Naive thymus-derived CD8-positive, alpha-beta T cell (primary cell): ENCODE data around the gene MMP24. TPM values are rescaled to one million over a fixed set of nuclear protein-coding genes. Genes with fewer than 3 reads are reported as not detected.

Experiments
- ATAC-seq, 2 donors: fragments of 150-1000 bp; cut with Tn5 transposase in 1 of 2; sonication (Bioruptor Pico), chemical (Tn5 transposase) in 1 of 2; 1 replicate in 1 of 2; 2 replicates in 1 of 2; pipeline ENCODE4 v1.10.0; 2021; ENCODE audit warnings: mild to moderate bottlenecking in 2 of 2, moderate library complexity in 2 of 2
- POLR2A ChIA-PET: fragments of 350-600 bp; sonication (Branson Sonifier 250); formaldehyde crosslinking; loops from one replicate; lab custom pipeline; 2021; ENCODE audit warnings: antibody characterized with exemption; lab: Charles Lee
- DNase-seq, 10 donors: peaks; one replicate each; pipeline versions ENCODE4 v3.0.0 to v3.0.0-alpha.2; 2020 to 2022
- H3K27ac Mint-ChIP-seq, 10 donors: one replicate each; pipeline ENCODE4 v1.8.0; 2020 to 2022; ENCODE audit warnings: mild to moderate bottlenecking in 10 of 10, mixed read lengths in 10 of 10, moderate library complexity in 4 of 10, inconsistent platforms in 1 of 10
- H3K27me3 Mint-ChIP-seq, 5 donors: one replicate each; pipeline ENCODE4 v1.8.0; 2021 to 2022; ENCODE audit warnings: mixed read lengths in 5 of 5
- H3K36me3 Mint-ChIP-seq, 3 donors: one replicate each; pipeline ENCODE4 v1.8.0; 2020 to 2022; ENCODE audit warnings: mixed read lengths in 3 of 3, mild to moderate bottlenecking in 2 of 3, inconsistent platforms in 1 of 3
- H3K4me1 Mint-ChIP-seq, 4 donors: one replicate each; pipeline ENCODE4 v1.8.0; 2021 to 2022; ENCODE audit warnings: mixed read lengths in 4 of 4
- H3K4me3 Mint-ChIP-seq, 10 donors: one replicate each; pipeline ENCODE4 v1.8.0; 2020 to 2022; ENCODE audit warnings: mild to moderate bottlenecking in 10 of 10, mixed read lengths in 10 of 10, moderate library complexity in 6 of 10, inconsistent platforms in 1 of 10
- H3K9me3 Mint-ChIP-seq, 9 donors: one replicate each; pipeline ENCODE4 v1.8.0; 2020 to 2022; ENCODE audit warnings: mixed read lengths in 9 of 9, mild to moderate bottlenecking in 3 of 9, inconsistent platforms in 1 of 9, moderate library complexity in 1 of 9
- polyA plus RNA-seq, 3 donors: library from polyadenylated mRNA; unstranded; fragments of 300-500 nt; fragmentation: Illumina TruSeq; gene quantifications; one replicate each; pipeline ENCODE4 v1.2.3, GENCODE V29; 2021
- total RNA-seq, 8 experiments: library from RNA in 2 of 8; stranded (reverse) in 2 of 8; gene quantifications; one replicate each; pipeline ENCODE4 v1.2.3 and lab custom pipeline; 2021 to 2026

MMP24 gene
- total and polyA plus RNA-seq, 5 experiments from 2014 or later = 0.07 to 0.13 (median 0.08) TPM; not detected in 2

DNA sequence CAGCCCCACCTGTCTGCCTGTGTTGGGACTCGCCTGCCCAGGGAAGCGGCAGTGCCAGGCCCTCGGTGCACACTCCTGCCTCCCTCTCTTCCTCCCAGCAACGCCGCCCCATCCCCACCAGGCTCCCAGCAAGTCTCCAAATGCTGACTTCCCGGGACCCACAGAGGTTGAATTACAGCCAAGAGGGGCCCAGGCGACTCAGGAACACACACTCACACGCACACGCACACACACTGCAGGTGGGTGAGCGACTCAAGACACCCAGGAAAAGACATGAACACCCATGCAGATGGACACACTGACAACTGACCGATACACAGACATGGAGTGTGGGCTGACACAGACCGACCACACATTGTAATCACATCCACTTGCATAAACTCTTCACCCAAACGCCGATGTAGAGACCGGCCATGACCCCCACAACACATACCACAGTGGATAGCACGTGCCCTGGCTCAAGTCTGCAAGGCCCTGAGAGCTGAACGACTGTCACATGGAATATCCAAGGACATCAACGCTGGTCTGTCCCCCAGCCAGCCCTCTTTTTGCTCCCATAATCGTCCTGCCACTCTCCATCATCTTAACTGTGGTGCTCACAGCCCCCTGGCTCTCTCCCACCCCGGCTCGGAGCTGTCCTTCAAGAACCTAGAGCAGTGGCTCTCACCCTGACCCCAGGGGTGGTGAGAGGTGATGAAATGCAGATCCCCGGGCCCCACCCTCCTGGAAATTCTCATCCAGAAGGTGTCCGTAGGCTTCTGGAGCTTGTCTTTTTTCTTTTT, 66.2 kb downstream of the MMP24 start:
- Mint-ChIP-seq H3K36me3 (no peaks in the 10 kb centered on the region), H3K27ac (peak overlapping the region in 1 of 10 donors; percentile 62), H3K4me1 (no peaks in the 10 kb centered on the region), H3K9me3 (no peaks in the 10 kb centered on the region), H3K27me3 (no peaks in the 10 kb centered on the region), H3K4me3 (no peak overlapping the region)
- ATAC-seq (no peak), DNase-seq (no peak)
- POLR2A ChIA-PET = interaction anchor here (0.6 kb wide), 1 partner anchor 15 kb away, joined by 3 read pairs; the partner anchor contains the start of gene MMP24OS

DNA sequence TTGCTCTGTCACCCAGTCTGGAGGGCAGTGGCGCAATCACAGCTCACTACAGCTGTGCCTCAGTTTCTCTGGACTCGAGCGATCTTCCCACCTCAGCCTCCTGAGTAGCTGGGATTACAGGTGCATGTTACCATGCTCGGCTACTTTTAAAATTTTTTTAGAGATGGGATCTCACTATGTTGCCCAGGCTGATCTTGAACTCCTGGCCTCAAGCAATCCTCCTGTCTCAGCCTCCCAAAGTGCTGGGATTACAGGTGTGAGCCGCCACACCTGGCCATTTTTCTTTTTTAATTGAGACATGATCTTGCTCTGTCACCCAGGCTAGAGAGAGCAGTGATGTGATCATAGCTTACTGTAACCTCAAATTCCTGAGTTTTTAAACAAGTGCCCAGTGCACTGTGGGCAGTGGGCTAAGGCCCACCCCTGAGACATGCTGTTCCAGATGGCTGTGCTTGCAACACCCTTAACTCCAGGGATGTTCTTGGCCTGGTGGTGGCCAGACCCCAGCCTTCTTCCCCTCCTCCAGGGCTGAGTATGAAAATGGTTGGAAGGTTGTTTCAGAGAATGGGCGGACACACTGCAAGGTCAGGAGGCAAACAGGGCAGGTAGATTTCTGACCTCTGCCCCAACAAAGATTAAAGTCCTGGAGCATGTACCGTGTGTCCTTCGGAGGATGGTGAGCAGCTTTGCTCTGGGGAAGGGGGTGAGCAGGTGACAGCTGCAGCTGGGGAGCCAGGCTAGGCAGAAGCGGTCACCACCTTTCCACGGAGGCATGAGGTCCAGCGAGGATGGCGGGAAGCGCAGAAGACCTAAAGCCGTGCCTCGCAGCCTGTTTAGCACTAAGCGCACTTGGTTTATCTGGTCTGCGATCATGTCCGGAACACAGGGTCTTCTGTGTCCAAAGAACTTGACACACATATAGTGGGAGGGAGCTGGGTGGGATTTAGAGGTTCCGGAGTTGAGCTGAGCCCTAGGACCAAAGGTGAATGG, 67.1 kb downstream of the MMP24 start:
- H3K4me1 Mint-ChIP-seq = peaks cover 0 to under 1% (median 0%) of the 10 kb centered on the region in 4 donors
- no peak for DNase-seq
- POLR2A ChIA-PET = interaction anchor here (0.9 kb wide), 1 partner anchor 15 kb away, joined by 3 read pairs; the partner anchor contains the start of gene MMP24OS

DNA sequence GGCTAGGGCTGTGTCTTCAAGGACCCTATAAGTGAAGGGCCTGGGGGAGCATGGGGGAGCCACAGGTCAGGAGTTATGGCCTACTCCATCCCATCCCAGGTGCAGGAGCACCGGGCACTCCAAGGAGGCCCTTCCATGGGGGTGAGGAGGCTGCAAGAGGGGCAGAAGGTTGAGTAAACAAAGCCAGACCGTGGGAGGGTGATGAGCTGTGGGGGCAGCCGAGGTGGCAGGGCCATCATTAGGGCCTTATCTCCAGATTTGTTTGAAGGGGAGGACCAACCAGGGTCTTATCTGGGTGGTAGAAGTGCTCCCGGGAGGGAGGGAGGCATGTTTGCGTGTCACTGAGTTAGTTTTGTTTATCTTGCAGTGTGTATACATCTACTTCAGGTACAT, 67.8 kb downstream of the MMP24 start:
- POLR2A ChIA-PET = interaction anchor here (0.9 kb wide), 1 partner anchor 16 kb away, joined by 3 read pairs; the partner anchor contains the start of gene MMP24OS
- H3K9me3 Mint-ChIP-seq = no peaks in the 10 kb centered on the region
- ATAC-seq (no peak), DNase-seq (no peak)
- no peaks in the 10 kb centered on the region for H3K27me3 Mint-ChIP-seq
- no peak overlapping the region for H3K27ac Mint-ChIP-seq
- H3K4me1 Mint-ChIP-seq = peaks cover 0 to 2% (median 0%) of the 10 kb centered on the region in 4 donors
- no peaks in the 10 kb centered on the region for H3K36me3 Mint-ChIP-seq
- H3K4me3 Mint-ChIP-seq = no peak overlapping the region

More for the DNA sequence above, 67.1 kb downstream of the MMP24 start:
- Mint-ChIP-seq H3K27me3 (no peaks in the 10 kb centered on the region), H3K27ac (no peak overlapping the region), H3K36me3 (no peaks in the 10 kb centered on the region), H3K4me3 (no peak overlapping the region), H3K9me3 (no peaks in the 10 kb centered on the region)
- no peak for ATAC-seq

DNA sequence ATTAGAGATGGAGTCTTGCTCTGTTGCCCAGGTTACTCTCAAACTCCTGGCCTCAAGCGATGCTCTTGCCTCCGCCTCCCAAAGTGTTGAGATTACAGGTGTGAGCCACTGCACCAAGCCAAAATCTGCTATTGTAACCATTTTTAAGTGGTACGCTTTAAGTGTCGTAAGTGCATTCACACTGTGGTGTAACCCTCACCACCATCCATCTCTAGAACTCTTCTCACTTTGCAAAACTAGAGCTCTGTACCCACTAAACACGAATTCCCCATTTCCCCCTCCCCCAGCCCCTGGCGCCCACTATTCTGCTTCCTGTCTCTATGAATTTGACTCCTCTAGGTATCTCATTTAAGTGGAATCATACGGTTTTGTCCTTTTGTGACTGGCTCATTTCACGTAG, 68.6 kb downstream of the MMP24 start:
- no peak for DNase-seq
- Mint-ChIP-seq H3K4me3 (no peak overlapping the region), H3K27ac (peak overlapping the region in 1 of 10 donors; percentile 24), H3K27me3 (no peaks in the 10 kb centered on the region), H3K4me1 (peaks cover 0 to 2% (median 0%) of the 10 kb centered on the region in 4 donors), H3K9me3 (no peaks in the 10 kb centered on the region), H3K36me3 (no peaks in the 10 kb centered on the region)
- no peak for ATAC-seq
- POLR2A ChIA-PET = no interaction called here

DNA sequence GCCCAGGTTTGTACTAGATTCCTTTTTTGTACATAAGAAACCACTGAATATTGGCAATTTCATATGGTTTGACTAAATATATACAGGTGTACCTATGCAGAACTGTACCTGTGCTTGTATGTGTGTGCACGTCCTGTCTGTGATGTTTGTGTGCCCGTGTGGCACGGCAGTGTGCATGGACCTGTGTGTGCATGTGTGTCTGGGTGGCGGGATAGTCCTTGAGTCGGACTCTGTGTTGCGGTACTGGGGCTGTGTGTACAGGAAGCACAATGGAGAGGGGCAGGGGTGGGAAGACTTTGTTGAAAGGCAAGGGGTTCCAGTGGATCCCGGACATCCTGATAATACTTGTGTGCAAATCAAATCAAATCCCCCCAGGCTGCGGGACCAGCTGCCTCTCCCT, 69.2 kb downstream of the MMP24 start:
- POLR2A ChIA-PET = no interaction called here

DNA sequence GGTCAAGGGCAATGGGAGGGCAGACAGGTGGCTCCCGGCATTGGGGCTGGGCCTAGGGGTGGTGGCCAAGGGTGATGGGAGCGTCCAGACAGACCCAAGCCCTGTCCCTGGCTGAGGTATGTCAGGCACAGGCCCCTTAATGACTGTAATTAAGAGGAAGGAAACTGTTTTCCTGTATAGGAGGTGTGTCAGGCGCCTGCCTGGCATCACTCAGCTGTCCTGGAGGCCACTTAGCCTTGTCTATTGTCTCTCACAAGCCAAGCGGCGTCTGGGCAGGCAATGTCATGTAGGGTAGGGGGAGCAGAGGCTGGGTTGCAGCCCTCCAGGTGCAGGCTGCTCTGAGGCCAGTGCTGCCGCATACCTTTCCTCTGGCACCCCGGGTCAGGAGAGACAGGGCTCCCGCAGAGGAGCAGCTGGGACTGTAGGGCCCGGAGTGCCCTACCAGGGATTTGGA, 69.6 kb downstream of the MMP24 start:
- POLR2A ChIA-PET = no interaction called here
- DNase-seq (no peak), ATAC-seq (no peak)
- no peaks in the 10 kb centered on the region for H3K9me3 Mint-ChIP-seq
- H3K36me3 Mint-ChIP-seq = no peaks in the 10 kb centered on the region
- no peak overlapping the region for H3K4me3 Mint-ChIP-seq
- peak overlapping the region in 1 of 10 donors; percentile 72 for H3K27ac Mint-ChIP-seq
- H3K27me3 Mint-ChIP-seq = no peaks in the 10 kb centered on the region
- peaks cover 0 to 2% (median 0%) of the 10 kb centered on the region in 4 donors for H3K4me1 Mint-ChIP-seq

More for the DNA sequence above, 69.2 kb downstream of the MMP24 start:
- Mint-ChIP-seq H3K27me3 (no peaks in the 10 kb centered on the region), H3K4me3 (no peak overlapping the region), H3K27ac (no peak overlapping the region), H3K36me3 (no peaks in the 10 kb centered on the region), H3K9me3 (no peaks in the 10 kb centered on the region), H3K4me1 (peaks cover 0 to 2% (median 0%) of the 10 kb centered on the region in 4 donors)
- ATAC-seq (no peak), DNase-seq (no peak)

DNA sequence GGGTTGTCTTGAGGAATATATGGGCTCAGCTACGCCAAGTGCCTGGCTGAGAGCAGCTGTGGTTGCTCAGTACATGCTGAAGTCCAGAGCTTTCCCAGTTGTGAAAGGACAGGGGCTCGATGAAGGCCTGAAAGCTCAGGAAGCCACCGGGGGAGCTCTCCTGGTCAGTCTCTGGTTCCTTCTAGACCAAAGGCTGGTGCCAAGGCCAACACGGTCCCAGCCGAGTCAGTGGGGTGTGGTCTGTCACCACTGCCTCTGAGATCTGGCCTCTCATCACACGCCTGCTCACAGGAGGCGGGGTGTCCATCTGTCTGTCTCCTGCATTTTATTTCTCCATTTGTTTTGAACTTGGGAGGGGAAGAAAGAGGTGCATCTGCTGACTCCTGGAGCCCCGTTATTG, 70.7 kb downstream of the MMP24 start:
- Mint-ChIP-seq H3K9me3 (no peaks in the 10 kb centered on the region), H3K4me1 (peaks cover 0 to 2% (median 0%) of the 10 kb centered on the region in 4 donors)

DNA sequence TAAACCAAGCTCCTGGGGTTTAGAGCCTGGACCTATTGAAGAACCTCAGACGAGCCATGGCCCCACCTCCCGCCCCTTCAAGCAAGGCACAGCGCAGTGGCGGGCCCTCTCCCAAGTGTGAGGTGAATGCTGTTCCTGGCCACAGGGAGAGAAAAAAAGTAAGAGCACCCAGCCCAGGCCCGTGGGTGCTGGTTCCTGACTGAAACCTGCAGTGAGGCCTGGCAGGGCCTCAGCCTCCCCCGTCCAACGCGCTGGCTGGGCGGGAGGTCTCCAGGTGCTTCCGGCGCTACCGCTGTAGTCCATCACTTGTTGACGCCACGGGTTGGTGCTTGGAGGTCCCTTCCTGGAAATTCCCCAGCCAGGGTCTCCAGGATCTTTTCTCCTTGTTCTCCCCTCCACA, 71.2 kb downstream of the MMP24 start:
- no peaks in the 10 kb centered on the region for H3K9me3 Mint-ChIP-seq
- POLR2A ChIA-PET = interaction anchor here (0.7 kb wide), 1 partner anchor 1482 kb away, joined by 3 read pairs; no protein-coding TSS in a partner anchor

More for the DNA sequence above, 70.7 kb downstream of the MMP24 start:
- ATAC-seq (no peak), DNase-seq (no peak)
- H3K36me3 Mint-ChIP-seq = no peaks in the 10 kb centered on the region
- no peaks in the 10 kb centered on the region for H3K27me3 Mint-ChIP-seq
- POLR2A ChIA-PET = interaction anchor here (0.7 kb wide), 1 partner anchor 1483 kb away, joined by 3 read pairs; no protein-coding TSS in a partner anchor
- H3K4me3 Mint-ChIP-seq = no peak overlapping the region
- H3K27ac Mint-ChIP-seq = no peak overlapping the region

DNA sequence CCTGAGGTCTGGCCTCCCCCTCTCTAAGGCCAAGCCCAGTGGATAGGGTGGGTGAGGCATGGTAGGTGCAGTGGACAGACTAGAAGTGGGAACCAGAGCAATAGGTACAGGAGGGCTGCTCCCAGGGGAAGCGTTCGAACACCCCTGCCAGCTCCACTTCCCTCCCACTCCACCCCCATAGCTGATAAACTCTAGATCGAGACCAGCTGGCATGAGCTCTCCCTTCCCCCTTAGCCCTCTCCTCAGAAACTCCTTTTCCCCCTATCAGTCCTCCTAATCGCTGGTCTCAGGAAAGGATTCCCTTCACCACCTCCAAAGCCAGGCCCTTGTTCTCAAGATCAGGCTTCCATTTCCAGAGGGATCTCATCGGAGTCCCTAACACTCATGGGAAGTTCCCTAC, 71.8 kb downstream of the MMP24 start:
- Mint-ChIP-seq H3K4me1 (peaks cover 0 to 2% (median 0%) of the 10 kb centered on the region in 4 donors), H3K27ac (no peak overlapping the region), H3K27me3 (no peaks in the 10 kb centered on the region), H3K4me3 (no peak overlapping the region), H3K9me3 (no peaks in the 10 kb centered on the region), H3K36me3 (no peaks in the 10 kb centered on the region)
- DNase-seq (no peak), ATAC-seq (no peak)
- POLR2A ChIA-PET = interaction anchor here (0.6 kb wide), 1 partner anchor 236 kb away, joined by 3 read pairs; no protein-coding TSS in a partner anchor

More for the DNA sequence above, 71.2 kb downstream of the MMP24 start:
- DNase-seq (no peak), ATAC-seq (no peak)
- Mint-ChIP-seq H3K4me1 (peaks cover 0 to 2% (median 0%) of the 10 kb centered on the region in 4 donors), H3K27me3 (no peaks in the 10 kb centered on the region), H3K36me3 (no peaks in the 10 kb centered on the region), H3K27ac (no peak overlapping the region), H3K4me3 (no peak overlapping the region)

DNA sequence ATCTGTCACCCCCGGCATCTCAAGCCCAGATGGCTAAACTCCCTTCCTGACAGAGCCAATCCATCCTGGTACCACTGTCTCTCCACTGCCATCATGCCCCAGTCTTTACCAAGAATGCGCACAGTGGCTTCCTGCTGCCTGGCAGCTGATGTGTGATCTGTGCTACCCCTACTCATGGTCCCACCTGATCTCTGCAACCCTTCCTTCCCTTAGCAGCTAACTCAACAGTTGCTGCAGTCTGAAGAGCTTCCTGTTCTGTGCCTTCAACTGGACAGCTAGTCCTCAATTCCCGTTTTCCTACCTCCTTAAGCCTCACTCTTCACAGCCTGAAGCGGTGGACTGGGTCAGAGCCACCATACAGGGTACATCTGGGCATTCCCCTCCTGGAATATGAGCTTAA, 73.3 kb downstream of the MMP24 start:
- Mint-ChIP-seq H3K27me3 (no peaks in the 10 kb centered on the region), H3K4me1 (peaks cover 3 to 8% (median 5%) of the 10 kb centered on the region in 4 donors), H3K4me3 (no peak overlapping the region), H3K27ac (peak overlapping the region in 4 of 10 donors; percentile 6 to 75 (median 35)), H3K36me3 (no peaks in the 10 kb centered on the region), H3K9me3 (no peaks in the 10 kb centered on the region)
- POLR2A ChIA-PET = no interaction called here
- DNase-seq (no peak), ATAC-seq (no peak)

DNA sequence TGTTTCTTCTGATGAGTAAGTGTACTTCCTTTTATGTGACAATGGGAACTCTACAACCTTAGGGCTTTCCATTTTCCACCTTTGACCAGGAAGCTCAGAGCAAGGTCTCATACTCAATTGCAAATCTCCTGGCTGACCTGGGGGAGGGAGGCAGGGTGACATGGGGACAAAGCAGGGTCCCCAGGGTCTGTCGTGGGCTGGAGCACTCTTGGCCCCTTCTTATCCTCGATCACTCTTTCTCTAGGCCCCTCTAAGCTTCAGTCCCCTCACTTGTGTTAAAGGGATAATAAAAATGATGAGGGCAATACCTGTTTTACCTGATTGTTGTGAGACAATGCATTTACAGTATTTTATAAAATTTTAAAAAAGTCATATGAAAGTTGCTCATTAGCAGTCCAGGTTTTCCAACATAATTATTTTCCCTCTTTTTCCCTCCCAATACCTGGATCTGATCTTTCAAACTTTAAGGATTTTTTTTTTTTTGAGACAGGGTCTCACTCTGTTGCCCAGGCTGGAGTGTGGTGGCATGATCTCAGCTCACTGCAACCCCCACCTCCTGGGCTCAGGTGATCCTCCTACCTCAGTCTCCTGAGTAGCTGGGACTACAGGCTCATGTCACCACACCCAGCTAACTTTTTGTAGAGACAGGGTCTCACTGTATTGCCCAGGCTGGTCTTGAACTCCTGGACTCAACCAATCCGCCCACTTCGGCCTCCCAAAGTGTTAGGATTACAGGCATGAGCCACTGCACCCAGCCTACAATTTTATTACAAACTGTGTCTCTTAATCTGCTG, 74.2 kb downstream of the MMP24 start:
- no peaks in the 10 kb centered on the region for H3K27me3 Mint-ChIP-seq
- no peak for DNase-seq
- H3K27ac Mint-ChIP-seq = peak overlapping the region in 3 of 10 donors; percentile 75 to 87 (median 85)
- no peaks in the 10 kb centered on the region for H3K9me3 Mint-ChIP-seq
- H3K4me1 Mint-ChIP-seq = peaks cover 4 to 8% (median 6%) of the 10 kb centered on the region in 4 donors
- no peak for ATAC-seq
- no peak overlapping the region for H3K4me3 Mint-ChIP-seq
- POLR2A ChIA-PET = interaction anchor here (1.0 kb wide), 1 partner anchor 17 kb away, joined by 3 read pairs; the partner anchor contains the start of gene EIF6
- no peaks in the 10 kb centered on the region for H3K36me3 Mint-ChIP-seq
